ENCODE data around the gene FGF21.

DNA sequence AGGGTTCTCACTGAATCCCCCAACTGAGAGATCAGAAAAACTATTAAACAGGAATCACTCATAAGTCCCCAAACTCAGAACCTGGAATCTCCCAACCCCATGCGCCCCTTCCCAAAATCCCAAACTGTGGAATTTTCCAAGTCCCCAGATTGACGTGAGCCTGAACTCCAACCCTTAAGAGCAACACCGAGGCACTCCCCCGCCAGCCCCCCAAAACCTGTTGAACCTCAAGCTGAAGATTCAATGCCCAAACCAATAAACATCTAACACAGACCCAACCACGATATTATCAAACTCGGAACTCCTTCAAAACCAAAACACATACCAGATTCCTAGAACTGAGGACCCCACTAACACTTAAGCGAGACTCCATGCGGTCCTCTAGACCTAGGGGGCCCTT, 9.2 kb upstream of the FGF21 start:
- no peak for TF ChIP-seq MXI1 (IDR thresholded peaks at IDR 0.05; ENCODE audit: low read depth, low read length)
- no peak for TF ChIP-seq YY1 (IDR thresholded peaks at IDR 0.05; ENCODE audit: low read depth)
- TF ChIP-seq, protein P1, sequence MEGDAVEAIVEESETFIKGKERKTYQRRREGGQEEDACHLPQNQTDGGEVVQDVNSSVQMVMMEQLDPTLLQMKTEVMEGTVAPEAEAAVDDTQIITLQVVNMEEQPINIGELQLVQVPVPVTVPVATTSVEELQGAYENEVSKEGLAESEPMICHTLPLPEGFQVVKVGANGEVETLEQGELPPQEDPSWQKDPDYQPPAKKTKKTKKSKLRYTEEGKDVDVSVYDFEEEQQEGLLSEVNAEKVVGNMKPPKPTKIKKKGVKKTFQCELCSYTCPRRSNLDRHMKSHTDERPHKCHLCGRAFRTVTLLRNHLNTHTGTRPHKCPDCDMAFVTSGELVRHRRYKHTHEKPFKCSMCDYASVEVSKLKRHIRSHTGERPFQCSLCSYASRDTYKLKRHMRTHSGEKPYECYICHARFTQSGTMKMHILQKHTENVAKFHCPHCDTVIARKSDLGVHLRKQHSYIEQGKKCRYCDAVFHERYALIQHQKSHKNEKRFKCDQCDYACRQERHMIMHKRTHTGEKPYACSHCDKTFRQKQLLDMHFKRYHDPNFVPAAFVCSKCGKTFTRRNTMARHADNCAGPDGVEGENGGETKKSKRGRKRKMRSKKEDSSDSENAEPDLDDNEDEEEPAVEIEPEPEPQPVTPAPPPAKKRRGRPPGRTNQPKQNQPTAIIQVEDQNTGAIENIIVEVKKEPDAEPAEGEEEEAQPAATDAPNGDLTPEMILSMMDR (IDR thresholded peaks at IDR 0.05): no peak
- no peak for TF ChIP-seq CHD2 (IDR thresholded peaks at IDR 0.05; ENCODE audit: low read length, partially characterized antibody)
- TF ChIP-seq EP300 (IDR thresholded peaks at IDR 0.05; ENCODE audit: borderline replicate concordance in 1 of 2, low read depth in 1 of 2, low read length in 1 of 2): no peak
- TF ChIP-seq POLR2AphosphoS5 (IDR thresholded peaks at IDR 0.05; ENCODE audit: low read depth, low read length): no peak
- no peak for TF ChIP-seq EZH2phosphoT487 (IDR thresholded peaks at IDR 0.05; ENCODE audit: borderline replicate concordance, low read depth)
- no peak for TF ChIP-seq GABPA (IDR thresholded peaks at IDR 0.05; ENCODE audit: low read depth)
- TF ChIP-seq JUND (IDR thresholded peaks at IDR 0.05): no peak
- no peak for TF ChIP-seq SMC3 (IDR thresholded peaks at IDR 0.05; ENCODE audit: low read depth, low read length)

All from SK-N-SH (cell line).